LHCN-M2 (cell line): ENCODE measurements around the gene CLEC6A. TPM values are rescaled to one million over a fixed set of nuclear protein-coding genes. Genes with fewer than 3 reads are reported as not detected.
"Not testable (repeated sequence)": the region's sequence is repeated elsewhere in the genome, so short reads cannot be mapped to it uniquely, and the experiment has no call there.

ENCODE experiments used
- DNase-seq: peaks from one replicate; pipeline ENCODE4 v3.0.0-alpha.2; 2012; ENCODE audit warnings: low read depth
- total RNA-seq: library from RNA; depleted of rRNA; stranded (reverse); fragments of >200 nt; gene quantifications from 2 replicates; pipeline ENCODE4 v1.2.3, GENCODE V29; 2014; rRNA removed

CLEC6A gene
- total RNA-seq, 1 experiment from 2014 or later: not detected

DNA sequence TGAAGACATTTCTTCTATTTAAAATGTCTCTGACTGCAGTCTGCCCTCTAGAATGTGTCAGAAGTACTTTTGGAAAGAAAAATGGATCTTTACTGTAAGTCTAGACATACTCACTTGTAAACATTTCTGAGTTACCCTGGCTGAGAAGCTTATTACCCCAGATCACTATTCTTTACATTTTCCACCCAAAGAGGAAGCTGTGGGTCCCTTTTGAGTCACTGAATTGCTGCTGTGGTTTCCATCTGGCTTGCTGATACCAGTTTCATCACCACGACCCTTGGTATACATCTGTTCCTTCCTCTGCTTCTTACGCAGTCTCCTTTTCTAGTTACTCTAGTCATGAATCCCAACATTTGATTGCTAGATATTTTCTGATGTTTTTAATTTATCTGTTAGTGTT, 37.3 kb downstream of the CLEC6A start:
- no peak for DNase-seq

DNA sequence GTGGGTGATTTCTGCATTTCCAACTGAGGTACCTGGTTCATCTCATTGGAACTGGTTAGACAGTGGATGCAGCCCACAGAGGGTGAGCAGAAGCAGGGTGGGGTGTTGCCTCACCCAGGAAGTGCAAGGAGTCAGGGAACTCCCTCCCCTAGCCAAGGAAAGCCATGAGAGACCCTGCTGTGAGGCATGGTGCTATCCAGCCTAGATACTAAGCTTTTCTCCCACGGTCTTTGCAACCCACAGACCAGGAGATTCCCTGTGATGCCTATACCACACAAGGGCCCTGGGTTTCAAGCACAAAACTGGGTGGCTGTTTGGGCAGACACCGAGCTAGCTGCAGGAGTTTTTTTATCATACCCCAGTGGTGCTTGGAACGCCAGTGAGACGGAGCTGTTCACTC, 39.9 kb downstream of the CLEC6A start:
- not testable (repeated sequence) for DNase-seq

DNA sequence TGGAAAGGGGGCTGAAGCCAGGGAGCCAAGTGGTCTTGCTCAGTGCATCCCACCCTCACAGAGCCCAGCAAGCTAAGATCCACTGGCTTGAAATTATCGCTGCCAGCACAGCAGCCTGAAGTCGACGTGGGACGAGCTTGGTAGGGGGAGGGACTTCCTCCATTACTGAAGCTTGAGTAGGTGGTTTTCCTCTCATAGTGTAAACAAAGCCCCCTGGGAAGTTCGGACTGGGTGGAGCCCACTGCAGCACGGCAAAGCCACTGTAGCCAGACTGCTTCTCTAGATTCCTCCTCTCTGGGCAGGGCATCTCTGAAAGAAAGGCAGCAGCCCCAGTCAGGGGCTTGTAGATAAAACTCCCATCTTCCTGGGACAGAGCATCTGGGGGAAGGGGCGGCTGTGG, 40.3 kb downstream of the CLEC6A start:
- DNase-seq: not testable (repeated sequence)

DNA sequence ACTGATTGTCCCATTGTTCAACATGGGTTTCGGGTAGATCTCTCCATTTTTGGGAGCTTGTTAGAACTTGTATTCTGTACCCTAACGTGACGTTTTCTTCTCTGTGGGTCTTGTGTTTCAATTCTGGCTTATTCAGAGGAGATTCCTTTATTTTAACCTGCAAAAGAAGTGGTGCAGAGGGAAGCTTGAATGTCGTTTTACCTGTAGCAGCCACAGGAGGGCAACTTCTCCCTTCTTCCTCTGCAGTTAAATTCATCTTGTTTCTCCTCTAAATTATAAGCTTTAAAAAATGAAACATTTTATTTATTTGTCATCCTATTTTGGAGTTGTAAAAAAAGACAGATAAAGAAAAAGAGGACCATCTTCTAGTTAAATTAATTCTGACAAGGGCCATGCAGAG, 43.9 kb downstream of the CLEC6A start:
- DNase-seq: no peak

DNA sequence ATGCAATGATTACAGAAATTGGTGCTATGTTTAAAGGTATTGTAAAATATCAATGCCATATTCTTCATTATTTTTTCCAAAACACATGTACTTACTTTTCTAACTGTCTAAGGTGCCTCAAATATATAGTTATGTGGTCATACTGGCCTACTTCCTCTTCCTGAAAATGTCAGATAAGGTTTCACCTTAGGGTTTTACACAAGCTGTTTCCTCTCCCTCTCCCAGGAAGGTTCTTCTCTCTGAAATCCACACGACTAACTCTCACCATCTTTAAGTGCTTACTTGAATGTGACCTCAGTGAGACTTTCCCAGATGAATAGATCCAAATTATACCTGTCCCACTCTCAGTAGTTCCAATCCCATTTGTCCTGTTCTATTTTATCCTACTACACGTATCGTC, 46.0 kb downstream of the CLEC6A start:
- no peak for DNase-seq

DNA sequence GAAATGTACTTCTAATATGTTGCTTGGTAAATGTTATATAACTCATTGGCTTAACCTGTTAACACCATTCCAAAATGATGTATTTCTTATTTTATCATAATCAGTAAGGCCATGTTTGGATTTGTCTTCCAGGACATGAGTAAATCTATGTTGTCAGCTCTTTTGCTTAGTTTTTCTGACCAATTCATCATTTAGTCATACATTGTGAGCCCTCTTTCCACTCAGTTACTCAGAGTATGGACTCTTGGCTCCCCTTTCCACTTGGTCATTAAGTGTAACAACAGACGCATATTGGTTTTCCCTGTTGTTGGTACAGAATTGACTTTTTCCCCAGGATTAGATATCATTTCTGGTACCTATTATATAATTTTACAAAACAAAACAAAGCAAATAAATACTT, 48.6 kb downstream of the CLEC6A start:
- no peak for DNase-seq

DNA sequence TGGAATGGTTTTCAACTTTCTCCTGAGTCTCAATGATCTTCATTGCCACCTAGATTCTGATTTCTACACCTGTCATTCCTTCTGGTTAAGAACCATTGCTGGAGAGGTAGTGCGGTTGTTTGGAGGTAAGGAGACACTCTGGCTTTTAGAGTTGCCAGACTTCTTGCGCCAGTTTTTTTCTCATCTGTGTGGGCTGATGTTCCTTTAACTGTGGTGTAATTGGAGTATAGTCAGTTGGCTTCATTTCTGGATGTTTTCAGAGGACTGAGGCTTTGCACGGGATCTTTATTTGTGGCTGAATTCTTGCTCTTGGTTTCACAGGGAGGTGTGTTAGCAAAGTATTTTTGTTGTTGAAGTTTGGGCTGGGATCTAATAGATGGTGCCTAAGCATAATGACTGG, 51.8 kb downstream of the CLEC6A start:
- no peak for DNase-seq

DNA sequence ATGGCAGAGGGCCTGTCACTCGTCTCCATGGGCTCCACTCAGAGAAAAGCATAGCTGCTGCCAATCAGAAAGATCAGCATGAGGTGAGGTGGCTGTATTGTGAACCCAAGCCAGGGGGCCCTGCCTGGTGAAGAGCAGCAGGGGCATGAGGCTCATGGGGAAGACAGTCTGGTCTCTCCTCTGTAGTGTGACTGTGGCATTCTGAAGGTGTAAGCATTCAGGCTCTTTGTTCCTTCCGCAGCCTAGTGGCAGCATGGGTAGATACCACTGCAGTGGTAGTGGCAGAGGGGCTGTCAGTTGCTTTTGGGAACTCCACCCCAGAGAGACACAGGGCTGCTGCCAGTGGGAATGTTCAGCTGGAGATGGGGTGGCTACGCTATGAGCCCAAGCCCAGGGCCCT, 52.5 kb downstream of the CLEC6A start:
- DNase-seq: no peak

DNA sequence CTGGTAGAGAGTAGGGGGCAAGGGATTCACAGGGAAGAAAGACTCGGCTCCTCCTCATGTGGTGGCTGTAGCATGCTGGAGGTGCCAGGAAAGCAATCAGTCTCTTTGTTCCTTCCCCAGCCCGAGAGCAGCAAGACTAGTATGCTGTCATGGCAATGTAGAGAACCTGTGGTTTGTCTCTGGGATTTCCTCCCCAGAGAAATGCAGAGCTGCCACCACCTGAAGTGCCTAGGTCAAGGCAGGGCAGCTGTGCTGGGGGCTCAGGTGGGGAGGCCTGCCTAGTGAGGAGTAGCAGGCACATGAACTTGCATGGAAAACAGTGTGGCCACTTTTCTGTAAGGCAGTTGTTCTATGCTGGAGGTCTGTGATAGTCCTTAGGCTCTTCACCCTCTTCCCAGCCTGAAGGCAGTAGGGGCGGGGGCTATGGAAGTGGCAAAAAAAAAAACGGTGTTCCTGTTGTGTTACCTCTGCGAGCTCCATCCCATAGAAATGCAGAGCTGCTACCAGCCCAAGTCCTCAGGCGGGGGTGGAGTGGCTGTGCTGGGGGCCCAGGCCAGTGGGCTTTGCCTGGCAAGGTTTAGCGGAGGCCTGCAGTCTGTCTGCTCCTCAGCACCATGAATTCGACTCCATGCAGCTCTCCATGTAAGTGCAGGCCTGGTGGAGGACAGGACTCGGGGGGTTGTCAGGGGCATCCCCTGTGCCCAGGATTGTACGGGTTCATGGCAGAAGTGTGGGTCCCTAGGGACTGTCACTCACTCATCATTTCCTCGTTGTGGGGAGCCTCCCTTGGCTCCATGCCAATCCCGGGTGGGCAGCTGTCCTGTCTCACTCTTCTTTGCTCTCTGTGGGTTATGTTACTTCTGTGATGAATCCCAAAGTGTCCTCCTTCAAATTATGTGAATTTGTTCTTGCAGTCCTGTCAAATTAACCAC, 53.4 kb downstream of the CLEC6A start:
- DNase-seq: no peak

DNA sequence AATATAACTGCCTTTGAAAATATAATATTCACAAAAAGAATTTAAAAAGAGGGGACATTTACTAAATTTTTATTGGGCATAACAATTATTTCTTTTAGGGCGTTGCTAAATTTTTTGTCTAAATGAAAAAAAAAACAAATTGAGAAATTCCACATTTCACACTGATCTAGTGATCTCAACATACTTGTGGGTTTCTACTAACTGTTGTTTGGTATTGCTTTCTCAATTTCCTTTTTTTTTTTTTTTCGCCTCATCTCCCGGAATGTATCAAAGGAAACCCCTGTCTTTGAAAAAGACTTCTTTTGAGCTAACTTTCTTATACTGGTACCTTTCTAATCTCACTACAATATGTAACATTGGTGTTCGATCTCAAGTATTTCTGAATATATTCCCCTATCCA, 57.5 kb downstream of the CLEC6A start, which contains the start of gene CLEC4D:
Gene CLEC4D (plus strand): TSS at position 248 of the 400 bp plus-strand sequence. CDS start 230 bp downstream, outside the sequence.
- DNase-seq: no peak

DNA sequence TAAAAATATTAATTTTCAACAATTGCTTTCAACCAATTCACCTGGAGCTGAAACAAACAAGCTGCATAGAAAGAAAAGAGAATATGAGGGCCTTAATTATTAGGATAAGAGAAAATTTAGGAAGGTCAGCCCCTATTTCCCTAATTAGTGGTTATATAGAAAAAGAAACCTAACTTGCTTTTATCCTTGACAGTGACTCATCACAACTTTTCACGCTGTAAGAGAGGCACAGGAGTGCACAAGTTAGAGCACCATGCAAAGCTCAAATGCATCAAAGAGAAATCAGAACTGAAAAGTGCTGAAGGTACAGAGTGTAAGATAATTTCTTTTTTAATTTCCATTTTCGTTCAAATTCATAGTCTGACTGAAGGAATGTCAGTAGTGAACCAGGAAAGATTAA, 62.2 kb downstream of the CLEC6A start:
- no peak for DNase-seq

DNA sequence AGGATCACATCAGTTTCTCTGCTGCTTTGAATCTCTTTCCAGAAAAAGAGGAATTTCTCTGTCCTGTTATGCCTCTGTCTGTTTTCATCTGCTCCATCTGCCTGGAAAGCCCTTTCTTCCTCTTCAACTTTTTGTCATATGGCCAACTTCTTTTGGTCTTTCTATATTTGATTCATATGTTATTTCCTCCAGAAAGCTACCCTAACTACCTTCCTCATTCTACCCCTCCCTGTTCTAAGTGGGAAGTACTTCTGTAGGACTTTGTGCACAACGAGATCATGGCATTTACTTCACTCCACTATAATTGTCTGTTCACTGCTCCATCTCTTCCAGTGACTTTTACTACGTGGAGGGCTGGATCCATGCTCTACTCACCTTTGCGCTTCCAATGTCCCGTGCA, 63.4 kb downstream of the CLEC6A start:
- DNase-seq: no peak

DNA sequence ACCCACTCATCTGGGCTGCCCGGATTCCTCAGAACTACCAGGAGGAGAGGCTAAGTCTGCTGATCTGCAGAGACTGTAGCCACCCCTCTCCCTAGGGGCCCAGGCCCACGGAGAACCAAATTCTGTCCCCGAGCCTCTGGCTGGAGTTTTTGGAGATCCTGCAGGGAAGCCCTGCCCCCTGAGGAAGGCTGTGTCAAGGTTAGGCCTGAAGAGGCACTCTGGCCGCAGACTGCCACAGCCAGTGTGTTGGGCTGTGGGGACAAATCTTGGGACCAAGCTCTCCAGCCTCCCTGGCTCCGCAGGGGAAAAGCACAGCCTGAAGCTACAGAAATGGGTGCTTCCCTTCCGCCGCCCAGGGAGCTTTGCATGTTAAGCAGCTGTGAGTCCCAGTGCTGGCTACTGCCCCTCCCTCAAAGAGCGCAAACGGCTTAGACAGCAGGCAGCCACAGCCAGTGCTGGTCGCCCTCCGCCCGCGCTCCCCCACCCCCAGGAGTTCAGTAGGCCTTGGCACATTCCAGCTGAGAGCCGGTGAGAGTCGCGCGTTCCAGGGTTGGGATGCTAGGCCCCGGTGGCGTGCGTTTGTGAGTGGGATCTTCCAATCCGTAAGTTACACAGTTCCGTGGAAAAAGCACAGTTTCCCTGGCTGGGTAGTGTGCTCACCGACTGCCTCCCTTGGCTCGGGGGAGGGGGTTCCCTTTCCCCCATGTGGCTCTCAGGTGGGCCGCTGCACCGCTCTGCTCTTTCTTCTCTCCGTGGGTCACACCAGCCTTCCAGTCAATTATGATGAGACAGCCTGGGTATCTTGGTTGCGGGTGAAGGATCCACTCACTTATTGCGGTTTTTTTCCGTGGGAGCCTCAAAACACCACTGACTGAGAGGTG, 71.7 kb downstream of the CLEC6A start:
- DNase-seq: no peak

Other genes starting within 250 kb of the CLEC6A start
- gene FAM90A1, start 228.3 kb upstream of the CLEC6A start, total RNA-seq: not detected in 2 replicates
- not detected in 2 replicates for gene CLEC4D, start 57.5 kb downstream of the CLEC6A start, total RNA-seq
- not detected in 2 replicates for gene CLEC4E, start 84.9 kb downstream of the CLEC6A start, total RNA-seq
- gene AICDA, start 156.9 kb downstream of the CLEC6A start, total RNA-seq: not detected in 2 replicates
- 22.7 and 25.8 TPM in 2 replicates for gene MFAP5, start 206.9 kb downstream of the CLEC6A start, total RNA-seq
- 15.7 and 20.0 TPM in 2 replicates for gene RIMKLB, start 242.0 kb downstream of the CLEC6A start, total RNA-seq